ENCODE results near the gene CARD10. TPM values are rescaled to one million over a fixed set of nuclear protein-coding genes. Genes with fewer than 3 reads are reported as not detected.

The CARD10 gene
- total and polyA plus RNA-seq, 4 donors = 7.8 to 14.0 (median 8.4) TPM

GRCh38 chr22:37508431-37508992 is 10.7 kb downstream of the CARD10 start (continued):
- no peak for TF ChIP-seq REST (IDR thresholded peaks at IDR 0.05)
- TF ChIP-seq TAF1 (conservative IDR thresholded peaks at IDR 0.05) = no peak
- TF ChIP-seq GABPA (IDR thresholded peaks at IDR 0.05 in 1 of 2, conservative IDR thresholded peaks at IDR 0.05 in 1 of 2) = no peak

- H3K9me3 ChIP-seq (ENCODE audit: control insufficient read depth in 4 of 4, low read length in 3 of 4) = no peaks in the 10 kb centered on the region
- H3K36me3 ChIP-seq (ENCODE audit: control insufficient read depth in 4 of 4, insufficient read depth in 3 of 4, low read depth in 1 of 4, low read length in 3 of 4) = peaks cover 0 to 4% (median 1%) of the 10 kb centered on the region in 4 donors
- H3K9ac ChIP-seq (ENCODE audit: low read depth in 1 of 2, low read length in 2 of 2) = no peak overlapping the region
- DNase-seq (ENCODE audit: low spot score) = no peak
- WGBS = 97% methylated on average over 10 of the region's 10 CpGs
- H3K27ac ChIP-seq (ENCODE audit: low read depth in 1 of 2, low read length in 2 of 2) = no peak overlapping the region
- TF ChIP-seq HNF4G (IDR thresholded peaks at IDR 0.05) (no peak), REST (IDR thresholded peaks at IDR 0.05) (no peak), EGR1 (IDR thresholded peaks at IDR 0.05; ENCODE audit: low read depth in 2 of 2) (no peak), RXRA (IDR thresholded peaks at IDR 0.05) (no peak), FOXA2 (IDR thresholded peaks at IDR 0.05) (no peak), HNF4A (conservative IDR thresholded peaks at IDR 0.05) (no peak), SP1 (IDR thresholded peaks at IDR 0.05) (no peak), ATF3 (IDR thresholded peaks at IDR 0.05) (no peak), JUND (IDR thresholded peaks at IDR 0.05) (no peak), RAD21 (IDR thresholded peaks at IDR 0.05) (no peak), CTCF (IDR thresholded peaks at IDR 0.05; ENCODE audit: low read depth, low read length, missing input control) (no peak), ZBTB33 (IDR thresholded peaks at IDR 0.05) (no peak), YY1 (IDR thresholded peaks at IDR 0.05) (no peak), GABPA (IDR thresholded peaks at IDR 0.05 in 1 of 2, conservative IDR thresholded peaks at IDR 0.05 in 1 of 2) (no peak), FOXA1 (IDR thresholded peaks at IDR 0.05) (no peak), MAX (IDR thresholded peaks at IDR 0.05) (no peak), NR2F2 (IDR thresholded peaks at IDR 0.05) (no peak), TAF1 (conservative IDR thresholded peaks at IDR 0.05) (no peak)
- H3K27me3 ChIP-seq (ENCODE audit: control insufficient read depth in 4 of 4, insufficient read depth in 4 of 4, low read length in 3 of 4) = no peaks in the 10 kb centered on the region
- H3K4me3 ChIP-seq (ENCODE audit: low read depth in 1 of 3, low read length in 3 of 3) = no peak overlapping the region
- H3K4me1 ChIP-seq (ENCODE audit: control insufficient read depth in 4 of 4, insufficient read depth in 4 of 4, low read length in 3 of 4) = peaks cover 8 to 24% (median 16%) of the 10 kb centered on the region in 4 donors
Observed at GRCh38 chr22:37507731-37508130, 11.5 kb downstream of the CARD10 start.

Measured in liver (tissue), 9 donors.